ENCODE measurements around the gene IMP3. TPM values are rescaled to one million over a fixed set of nuclear protein-coding genes. Genes with fewer than 3 reads are reported as not detected.

The IMP3 gene
- total and polyA plus RNA-seq, 4 donors, result 45.2 to 94.8 (median 69.6) TPM

DNA sequence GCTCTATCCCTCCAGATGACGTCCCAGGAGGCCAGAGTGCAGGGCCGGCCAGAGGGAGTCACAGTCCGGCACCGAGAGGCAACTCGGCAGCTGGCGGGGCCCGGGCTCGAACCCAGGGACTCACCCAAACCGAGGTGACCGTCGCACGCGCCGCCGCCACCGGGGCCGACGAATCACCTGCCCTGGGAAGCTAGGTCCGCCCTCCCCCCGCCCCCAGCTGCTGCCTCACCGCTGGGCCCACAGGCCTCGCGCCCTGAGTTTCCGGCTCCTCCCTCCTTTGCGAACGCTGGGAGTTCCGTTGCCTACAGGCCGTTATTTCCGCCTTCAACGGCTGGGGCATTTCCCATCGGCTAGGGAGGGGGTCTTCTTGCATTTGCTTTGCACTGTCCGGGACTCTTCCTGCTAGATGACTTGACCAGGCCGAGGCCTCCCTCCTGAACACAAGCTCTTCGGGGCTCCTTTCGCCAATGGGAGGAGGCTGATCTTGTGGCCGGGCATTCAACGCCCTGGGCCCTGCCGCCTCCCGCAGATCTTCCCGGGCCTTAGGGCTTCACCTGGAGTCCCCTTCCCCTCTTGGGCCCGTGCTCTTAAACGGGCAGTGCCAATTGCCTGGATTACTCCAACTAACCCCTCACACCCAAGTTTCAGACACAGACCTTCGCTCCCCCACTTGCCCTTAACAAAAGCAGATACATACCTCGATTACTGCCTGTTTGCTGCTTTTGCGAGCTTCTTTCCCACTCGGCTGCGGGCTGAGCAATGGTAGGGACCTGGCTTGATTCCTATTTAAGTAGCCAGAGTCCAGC is 14.3 kb downstream of the IMP3 start, which contains the start of gene SNUPN (continued):
- TF ChIP-seq, protein P1, sequence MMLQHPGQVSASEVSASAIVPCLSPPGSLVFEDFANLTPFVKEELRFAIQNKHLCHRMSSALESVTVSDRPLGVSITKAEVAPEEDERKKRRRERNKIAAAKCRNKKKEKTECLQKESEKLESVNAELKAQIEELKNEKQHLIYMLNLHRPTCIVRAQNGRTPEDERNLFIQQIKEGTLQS (IDR thresholded peaks at IDR 0.05), result no peak
- TF ChIP-seq NR2F2 (IDR thresholded peaks at IDR 0.05) (peak; percentile 13), HNF4G (IDR thresholded peaks at IDR 0.05) (no peak), RXRA (IDR thresholded peaks at IDR 0.05) (peak; percentile 29 to 50), SP1 (IDR thresholded peaks at IDR 0.05) (peak; percentile 69), EGR1 (IDR thresholded peaks at IDR 0.05; ENCODE audit: low read depth in 2 of 2) (peak; percentile 71 to 94), FOXA2 (IDR thresholded peaks at IDR 0.05) (no peak), RAD21 (IDR thresholded peaks at IDR 0.05) (peak in 1 of 2 donors; percentile 53)
- TF ChIP-seq, protein P2, sequence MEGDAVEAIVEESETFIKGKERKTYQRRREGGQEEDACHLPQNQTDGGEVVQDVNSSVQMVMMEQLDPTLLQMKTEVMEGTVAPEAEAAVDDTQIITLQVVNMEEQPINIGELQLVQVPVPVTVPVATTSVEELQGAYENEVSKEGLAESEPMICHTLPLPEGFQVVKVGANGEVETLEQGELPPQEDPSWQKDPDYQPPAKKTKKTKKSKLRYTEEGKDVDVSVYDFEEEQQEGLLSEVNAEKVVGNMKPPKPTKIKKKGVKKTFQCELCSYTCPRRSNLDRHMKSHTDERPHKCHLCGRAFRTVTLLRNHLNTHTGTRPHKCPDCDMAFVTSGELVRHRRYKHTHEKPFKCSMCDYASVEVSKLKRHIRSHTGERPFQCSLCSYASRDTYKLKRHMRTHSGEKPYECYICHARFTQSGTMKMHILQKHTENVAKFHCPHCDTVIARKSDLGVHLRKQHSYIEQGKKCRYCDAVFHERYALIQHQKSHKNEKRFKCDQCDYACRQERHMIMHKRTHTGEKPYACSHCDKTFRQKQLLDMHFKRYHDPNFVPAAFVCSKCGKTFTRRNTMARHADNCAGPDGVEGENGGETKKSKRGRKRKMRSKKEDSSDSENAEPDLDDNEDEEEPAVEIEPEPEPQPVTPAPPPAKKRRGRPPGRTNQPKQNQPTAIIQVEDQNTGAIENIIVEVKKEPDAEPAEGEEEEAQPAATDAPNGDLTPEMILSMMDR (IDR thresholded peaks at IDR 0.05; ENCODE audit: low read depth, low read length, missing input control), result no peak

DNA sequence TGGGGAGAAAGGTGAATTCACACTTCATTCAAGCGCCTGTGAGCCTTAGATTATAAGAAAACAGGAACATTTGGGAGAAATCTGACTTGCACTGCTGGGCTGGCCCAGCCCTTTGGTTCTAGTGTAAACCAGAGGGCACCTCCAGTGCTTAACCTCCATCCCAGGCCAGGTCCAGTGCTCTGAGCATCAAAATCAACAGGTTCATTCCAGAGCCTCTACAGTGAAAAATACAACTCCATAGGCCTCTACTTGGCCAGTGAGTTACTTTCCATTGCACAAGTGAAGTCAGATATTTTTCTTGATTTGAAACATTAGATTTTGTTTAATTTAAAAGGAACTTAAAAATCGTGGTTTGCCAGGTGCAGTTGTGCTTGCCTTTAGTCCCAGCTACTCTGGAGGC is 17.5 kb downstream of the IMP3 start:
- no peak overlapping the region for H3K4me3 ChIP-seq (ENCODE audit: low read depth in 1 of 3, low read length in 3 of 3)
- DNase-seq (ENCODE audit: low spot score), result no peak
- H3K9ac ChIP-seq (ENCODE audit: low read depth in 1 of 2, low read length in 2 of 2), result no peak overlapping the region
- peaks cover 3 to 22% (median 20%) of the 10 kb centered on the region in 4 donors for H3K36me3 ChIP-seq (ENCODE audit: control insufficient read depth in 4 of 4, insufficient read depth in 3 of 4, low read depth in 1 of 4, low read length in 3 of 4)
- peaks cover 2 to 14% (median 8%) of the 10 kb centered on the region in 4 donors for H3K4me1 ChIP-seq (ENCODE audit: control insufficient read depth in 4 of 4, insufficient read depth in 4 of 4, low read length in 3 of 4)
- H3K9me3 ChIP-seq (ENCODE audit: control insufficient read depth in 4 of 4, low read length in 3 of 4), result no peaks in the 10 kb centered on the region
- TF ChIP-seq GABPA (IDR thresholded peaks at IDR 0.05 in 1 of 2, conservative IDR thresholded peaks at IDR 0.05 in 1 of 2), result no peak
- TF ChIP-seq, protein P2 (IDR thresholded peaks at IDR 0.05; ENCODE audit: low read depth, low read length, missing input control), result no peak
- no peak for TF ChIP-seq NR2F2 (IDR thresholded peaks at IDR 0.05)
- no peak for TF ChIP-seq EGR1 (IDR thresholded peaks at IDR 0.05; ENCODE audit: low read depth in 2 of 2)
- no peak for TF ChIP-seq RAD21 (IDR thresholded peaks at IDR 0.05)
- TF ChIP-seq, protein P1 (IDR thresholded peaks at IDR 0.05), result no peak
- TF ChIP-seq, protein P3, sequence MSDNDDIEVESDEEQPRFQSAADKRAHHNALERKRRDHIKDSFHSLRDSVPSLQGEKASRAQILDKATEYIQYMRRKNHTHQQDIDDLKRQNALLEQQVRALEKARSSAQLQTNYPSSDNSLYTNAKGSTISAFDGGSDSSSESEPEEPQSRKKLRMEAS (IDR thresholded peaks at IDR 0.05), result no peak
- no peak for TF ChIP-seq HNF4A (conservative IDR thresholded peaks at IDR 0.05)
- 83% methylated on average over 2 of the region's 2 CpGs for WGBS
- H3K27ac ChIP-seq (ENCODE audit: low read depth in 1 of 2, low read length in 2 of 2), result no peak overlapping the region
- no peaks in the 10 kb centered on the region for H3K27me3 ChIP-seq (ENCODE audit: control insufficient read depth in 4 of 4, insufficient read depth in 4 of 4, low read length in 3 of 4)

DNA sequence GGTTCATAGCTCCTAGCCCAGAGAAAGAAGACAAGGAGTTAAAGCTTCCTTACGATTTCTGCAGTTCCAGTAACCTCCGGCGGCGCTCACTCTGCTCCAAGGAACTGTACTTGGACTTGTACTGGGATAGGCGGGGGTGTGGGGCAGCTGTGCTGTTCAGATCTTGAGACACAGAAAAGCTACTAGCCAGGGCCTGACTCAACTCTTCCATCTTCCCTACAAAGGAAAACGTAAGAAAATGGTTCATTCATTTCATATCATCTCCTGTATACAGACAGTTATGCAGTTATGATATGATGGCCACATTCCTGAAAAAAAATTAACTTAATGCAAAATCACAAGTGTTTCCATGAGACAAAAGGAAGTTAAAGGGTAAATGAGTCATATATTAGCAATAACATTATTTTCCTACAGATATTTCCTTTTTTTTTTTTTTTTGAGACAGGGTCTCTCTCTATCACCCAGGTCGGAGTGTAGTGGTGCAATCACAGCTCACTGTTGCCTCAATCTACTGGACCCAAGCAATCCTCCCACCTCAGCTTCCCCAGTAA is 19.1 kb downstream of the IMP3 start:
- no peak for DNase-seq (ENCODE audit: low spot score)
- peaks cover 0 to 5% (median under 1%) of the 10 kb centered on the region in 4 donors for H3K4me1 ChIP-seq (ENCODE audit: control insufficient read depth in 4 of 4, insufficient read depth in 4 of 4, low read length in 3 of 4)
- 71% methylated on average over 7 of the region's 7 CpGs for WGBS
- peak overlapping the region; percentile 32 to 60 for H3K27ac ChIP-seq (ENCODE audit: low read depth in 1 of 2, low read length in 2 of 2)
- H3K27me3 ChIP-seq (ENCODE audit: control insufficient read depth in 4 of 4, insufficient read depth in 4 of 4, low read length in 3 of 4), result no peaks in the 10 kb centered on the region
- H3K9ac ChIP-seq (ENCODE audit: low read depth in 1 of 2, low read length in 2 of 2), result no peak overlapping the region
- no peak overlapping the region for H3K4me3 ChIP-seq (ENCODE audit: low read depth in 1 of 3, low read length in 3 of 3)
- TF ChIP-seq, protein P3 (IDR thresholded peaks at IDR 0.05), result no peak
- no peak for TF ChIP-seq GABPA (IDR thresholded peaks at IDR 0.05 in 1 of 2, conservative IDR thresholded peaks at IDR 0.05 in 1 of 2)
- peak in 1 of 2 donors; percentile 43 for TF ChIP-seq JUND (IDR thresholded peaks at IDR 0.05)
- H3K36me3 ChIP-seq (ENCODE audit: control insufficient read depth in 4 of 4, insufficient read depth in 3 of 4, low read depth in 1 of 4, low read length in 3 of 4), result peaks cover 12 to 36% (median 32%) of the 10 kb centered on the region in 4 donors
- H3K9me3 ChIP-seq (ENCODE audit: control insufficient read depth in 4 of 4, low read length in 3 of 4), result no peaks in the 10 kb centered on the region
